ENCODE data around the gene CCDC198.

Gene CCDC198

GRCh38 chr14:57464008-57464730 lies 29.5 kb downstream of the CCDC198 start:
- no peak for DNase-seq (ENCODE audit: extremely low read depth in 1 of 2, low read depth in 1 of 2)

- DNase-seq (ENCODE audit: extremely low read depth in 1 of 2, low read depth in 1 of 2) = no peak
Observed at GRCh38 chr14:57462551-57462950, 31.1 kb downstream of the CCDC198 start.

DNA sequence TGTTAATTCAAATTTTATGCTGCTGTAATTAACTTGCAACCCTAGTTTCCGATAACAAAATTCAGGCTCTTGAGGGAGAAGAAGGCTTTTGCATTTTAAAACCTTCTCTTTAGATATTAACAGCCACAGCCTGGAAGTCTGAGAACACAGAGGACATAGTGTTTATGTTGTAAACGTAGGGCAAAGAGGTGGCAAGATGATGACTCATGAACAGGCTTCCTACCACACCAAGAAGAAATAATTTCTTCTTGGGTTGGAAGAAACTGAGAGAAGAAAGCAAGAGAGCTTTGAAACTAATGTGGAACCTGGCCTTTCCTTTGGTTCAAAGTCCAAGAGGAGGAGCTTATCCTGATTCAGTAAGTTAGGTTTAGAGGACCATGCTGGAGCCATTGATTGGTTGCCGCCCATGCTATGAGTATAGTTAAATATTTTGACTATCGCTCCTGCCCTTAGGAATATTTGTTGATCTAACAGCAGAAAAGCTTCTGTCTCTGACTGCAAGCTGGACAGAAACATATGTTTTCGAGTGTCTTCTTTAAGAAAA lies 31.8 kb downstream of the CCDC198 start:
- DNase-seq (ENCODE audit: extremely low read depth in 1 of 2, low read depth in 1 of 2) = no peak

GRCh38 chr14:57435923-57436322 lies 57.7 kb downstream of the CCDC198 start:
- no peak for DNase-seq (ENCODE audit: extremely low read depth in 1 of 2, low read depth in 1 of 2)

GRCh38 chr14:57420986-57421385 lies 72.7 kb downstream of the CCDC198 start:
- DNase-seq (ENCODE audit: extremely low read depth in 1 of 2, low read depth in 1 of 2) = no peak

GRCh38 chr14:57420033-57420432 lies 73.6 kb downstream of the CCDC198 start:
- DNase-seq (ENCODE audit: extremely low read depth in 1 of 2, low read depth in 1 of 2) = no peak
